D721Med (cell line): ENCODE data around the gene UBASH3A.

ENCODE experiments used
- DNase-seq: peaks from one replicate; pipeline ENCODE4 v3.0.0; 2011; ENCODE audit warnings: low spot score; ENCODE audit not compliant: insufficient read length
- FAIRE-seq: peaks from 2 replicates; lab custom pipeline; 2011; peaks lifted over from hg19 to GRCh38; lab: Jason Lieb, UNC
- TF ChIP-seq, protein P1 (sequence below): IDR thresholded peaks from 2 replicates; pipeline ENCODE4 v1.5.1; 2012; ENCODE audit warnings: mild to moderate bottlenecking, control low read depth; ENCODE audit not compliant: insufficient read depth; ENCODE audit errors: missing control alignments

Gene UBASH3A

GRCh38 chr21:42367367-42368165, 36.1 kb upstream of the UBASH3A start:
- DNase-seq (no peak), FAIRE-seq (no peak)
- TF ChIP-seq, protein P1, sequence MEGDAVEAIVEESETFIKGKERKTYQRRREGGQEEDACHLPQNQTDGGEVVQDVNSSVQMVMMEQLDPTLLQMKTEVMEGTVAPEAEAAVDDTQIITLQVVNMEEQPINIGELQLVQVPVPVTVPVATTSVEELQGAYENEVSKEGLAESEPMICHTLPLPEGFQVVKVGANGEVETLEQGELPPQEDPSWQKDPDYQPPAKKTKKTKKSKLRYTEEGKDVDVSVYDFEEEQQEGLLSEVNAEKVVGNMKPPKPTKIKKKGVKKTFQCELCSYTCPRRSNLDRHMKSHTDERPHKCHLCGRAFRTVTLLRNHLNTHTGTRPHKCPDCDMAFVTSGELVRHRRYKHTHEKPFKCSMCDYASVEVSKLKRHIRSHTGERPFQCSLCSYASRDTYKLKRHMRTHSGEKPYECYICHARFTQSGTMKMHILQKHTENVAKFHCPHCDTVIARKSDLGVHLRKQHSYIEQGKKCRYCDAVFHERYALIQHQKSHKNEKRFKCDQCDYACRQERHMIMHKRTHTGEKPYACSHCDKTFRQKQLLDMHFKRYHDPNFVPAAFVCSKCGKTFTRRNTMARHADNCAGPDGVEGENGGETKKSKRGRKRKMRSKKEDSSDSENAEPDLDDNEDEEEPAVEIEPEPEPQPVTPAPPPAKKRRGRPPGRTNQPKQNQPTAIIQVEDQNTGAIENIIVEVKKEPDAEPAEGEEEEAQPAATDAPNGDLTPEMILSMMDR = no peak

- DNase-seq = no peak
- TF ChIP-seq, protein P1 = no peak
- FAIRE-seq = no peak
Measured at GRCh38 chr21:42369821-42370220, 33.9 kb upstream of the UBASH3A start.

- FAIRE-seq (no peak), DNase-seq (no peak)
- TF ChIP-seq, protein P1 = no peak
Measured at GRCh38 chr21:42370894-42371654, 32.6 kb upstream of the UBASH3A start.

DNA sequence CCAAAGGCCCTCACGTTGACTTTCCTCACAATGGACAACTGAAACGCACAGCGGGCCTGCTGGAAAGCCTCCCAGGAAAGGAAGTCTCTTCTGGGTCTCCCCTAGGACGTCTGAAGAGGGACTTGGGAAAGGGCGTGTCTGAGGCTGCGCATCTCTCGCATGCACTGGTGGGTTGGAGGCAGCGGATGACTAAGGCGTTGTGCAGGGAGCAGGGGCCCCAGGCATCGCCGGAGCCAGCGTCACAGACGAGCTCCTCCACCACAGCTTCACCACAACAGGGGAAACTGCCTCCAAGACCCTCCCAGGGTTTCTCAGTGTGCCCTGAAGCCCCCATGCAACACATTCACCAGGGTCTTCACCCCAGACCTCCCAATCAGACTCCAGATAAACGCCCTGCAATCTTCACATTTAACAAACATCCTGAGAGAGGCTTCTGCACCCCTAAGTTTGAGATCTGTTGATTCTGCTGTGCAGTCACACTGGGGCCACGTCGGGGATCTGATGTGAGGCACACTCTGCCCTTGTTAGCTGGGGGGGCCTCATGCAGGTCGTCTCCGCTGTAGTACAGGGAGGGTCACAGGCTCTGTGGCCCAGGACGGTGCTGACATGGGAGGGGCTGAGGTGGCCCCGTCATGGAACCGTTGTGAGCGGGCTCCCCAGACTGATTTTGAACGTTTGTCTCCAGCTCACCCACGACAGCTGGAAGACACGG, 30.4 kb upstream of the UBASH3A start:
- TF ChIP-seq, protein P1 = no peak
- no peak for FAIRE-seq
- no peak for DNase-seq

DNA sequence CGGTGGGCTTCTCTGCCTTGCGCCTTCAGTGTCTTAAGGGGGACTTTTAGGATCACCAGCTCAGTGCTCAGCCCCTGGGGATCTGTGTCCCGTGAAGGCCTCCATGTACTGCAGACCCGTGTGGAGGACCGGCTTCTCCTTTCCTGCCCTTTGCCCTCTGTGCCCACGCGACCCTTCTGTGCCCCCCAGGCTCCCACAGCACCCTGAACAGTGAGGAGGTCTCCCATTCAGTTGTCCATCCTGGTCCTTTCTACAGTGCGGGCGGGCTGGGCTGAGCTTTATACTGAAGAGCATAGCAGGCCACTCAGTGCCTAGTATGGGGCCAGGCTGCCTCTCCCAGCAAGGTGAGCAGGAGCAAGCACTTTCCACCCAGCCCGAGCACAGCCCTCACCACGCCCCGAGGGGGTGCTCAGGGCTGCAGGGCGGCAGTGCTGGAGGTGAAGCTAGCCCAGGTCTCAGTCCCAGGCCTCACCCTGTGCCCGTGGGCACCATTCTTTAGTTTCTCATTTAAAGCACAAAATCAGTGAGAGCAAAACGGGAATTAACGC, 29.7 kb upstream of the UBASH3A start:
- no peak for DNase-seq
- TF ChIP-seq, protein P1 = no peak
- no peak for FAIRE-seq

DNA sequence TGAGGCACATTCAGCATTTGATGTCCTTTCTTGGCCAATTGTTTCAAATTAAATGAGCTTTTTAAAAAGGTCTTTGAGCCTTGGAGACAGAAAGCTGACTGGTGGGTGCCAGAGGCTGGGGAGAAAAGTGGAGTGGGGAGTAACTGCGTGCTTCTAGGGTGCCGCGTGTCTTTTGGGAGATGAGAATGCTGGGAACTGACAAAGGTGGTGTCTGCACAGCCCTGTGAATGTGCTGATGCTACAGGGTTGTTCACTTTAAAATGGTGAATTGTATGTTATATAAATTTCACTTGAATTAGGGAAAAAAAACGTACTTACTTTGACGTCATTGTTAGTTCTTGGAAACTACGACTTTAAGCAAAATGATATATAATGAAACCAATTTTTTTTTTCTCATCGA, 29.2 kb upstream of the UBASH3A start:
- FAIRE-seq (no peak), DNase-seq (no peak)
- TF ChIP-seq, protein P1 = no peak
